Pancreas (tissue), 10 donors: Measurements from ENCODE around the gene CYB5R2. TPM values are rescaled to one million over a fixed set of nuclear protein-coding genes. Genes with fewer than 3 reads are reported as not detected.
"Not testable (repeated sequence)": the region's sequence is repeated elsewhere in the genome, so short reads cannot be mapped to it uniquely, and the experiment has no call there.

Experiments used
- ATAC-seq, 4 donors: fragments of 200-7000 bp; cut with Tn5 transposase; one replicate each; pipeline versions ENCODE4 v1.8.0 to v1.9.1; 2020; ENCODE audit warnings: mild to moderate bottlenecking in 4 of 4, moderate library complexity in 4 of 4
- DNase-seq, 6 donors: peaks; one replicate each; pipeline ENCODE4 v3.0.0-alpha.2; 2020
- FAIRE-seq: peaks from 2 replicates; lab custom pipeline; 2012; peaks lifted over from hg19 to GRCh38; lab: Jason Lieb, UNC
- H3K27ac ChIP-seq, 4 donors: fragments of 200-600 bp; sonication (generic); 1 replicate in 3 of 4; 2 replicates in 1 of 4; pipeline versions ENCODE4 v1.5.0 to v1.8.0; 2020
- H3K27me3 ChIP-seq, 4 donors: fragments of 200-600 bp; one replicate each; pipeline ENCODE4 v1.8.0; 2021
- H3K36me3 ChIP-seq, 3 donors: fragments of 200-600 bp; sonication (generic) in 1 of 3; one replicate each; pipeline versions ENCODE4 v1.5.0 to v1.8.0; 2020 to 2021
- H3K4me1 ChIP-seq, 3 donors: fragments of 200-600 bp; one replicate each; pipeline ENCODE4 v1.8.0; 2021
- H3K4me3 ChIP-seq, 4 donors: fragments of 200-600 bp; sonication (generic) in 2 of 4; one replicate each; pipeline versions ENCODE4 v1.5.0 to v1.8.0; 2020 to 2021
- H3K9me3 ChIP-seq, 4 donors: fragments of 200-600 bp; one replicate each; pipeline ENCODE4 v1.8.0; 2021
- CTCF ChIP-seq, 4 donors: fragments of 200-600 bp; sonication (generic) in 3 of 4; IDR thresholded peaks; one replicate each; pipeline versions ENCODE4 v1.5.0 to v1.8.0; 2021; ENCODE audit warnings: antibody characterized with exemption in 4 of 4
- WGBS, 2 donors: extraction: QIAGEN DNeasy Blood & Tissue Kit; methylation state at CpG; one replicate each; pipeline ENCODE4 v1.1.7; 2013; 5-methylcytosine and 5-hydroxymethylcytosine counted together
- intact Hi-C, 3 donors: fragments of 100-400 bp; cut with DNase I; formaldehyde crosslinking; loops; one replicate each; pipeline versions ENCODE4 v1.11.1 to v1.14.2; 2022
- polyA plus RNA-seq, 2 donors: library from polyadenylated mRNA; stranded (reverse); fragments of 200-250 nt; gene quantifications; one replicate each; pipeline ENCODE4 v1.2.3, GENCODE V29; 2013
- total RNA-seq, 6 donors: library from RNA; stranded (reverse); fragmentation: NEBNext Ultra II Directional in 4 of 6; extraction: Animal tissue kit (Norgen Biotek cat#: 25700) in 4 of 6; gene quantifications; one replicate each; pipeline versions ENCODE4 v1.2.1 to v1.2.4, GENCODE V29; 2021 to 2023
- donor health status: healthy with polysubstance abuse.
- donor health status: DM: no; HTN: no; CAD: no; lungs with moderate emphysema.
- donor health status: DM: no; HTN: no; CAD: no.
- donor health status: control.
- donor health status: control.
- donor health status: Bipolar disorder and iron deficiency.
- donor health status: DM: yes; HTN: yes; CAD: no.
- donor health status: DM: no; HTN: no; CAD: no.
- donor health status: DM: no; HTN: no; CAD: no.
- donor health status: DM: yes; HTN: yes; CAD: no.

Gene CYB5R2
- total and polyA plus RNA-seq, 8 donors, result 1.4 to 3.5 (median 1.9) TPM

GRCh38 chr11:7666292-7666866 lies 6.9 kb downstream of the CYB5R2 start:
- no peak overlapping the region for H3K27ac ChIP-seq
- WGBS, 2 donors, result 67 to 70% methylated on average over 7 of the region's 7 CpGs
- peaks cover 0 to 4% (median 3%) of the 10 kb centered on the region in 3 donors for H3K4me1 ChIP-seq
- no peaks in the 10 kb centered on the region for H3K36me3 ChIP-seq
- no peak for TF ChIP-seq CTCF (IDR thresholded peaks at IDR 0.05)
- no peaks in the 10 kb centered on the region for H3K27me3 ChIP-seq
- FAIRE-seq (no peak), ATAC-seq (peak; percentile 57 to 75 (median 62)), DNase-seq (peak in 4 of 6 donors; percentile 45 to 76 (median 58))
- no peaks in the 10 kb centered on the region for H3K9me3 ChIP-seq
- no peak overlapping the region for H3K4me3 ChIP-seq
- intact Hi-C loops, result loop anchor here in 1 of 3 donors (5.0 kb wide), 1 partner anchor 99 kb away; no protein-coding TSS in a partner anchor

GRCh38 chr11:7665473-7666291 lies 7.6 kb downstream of the CYB5R2 start:
- no peak overlapping the region for H3K4me3 ChIP-seq
- TF ChIP-seq CTCF (IDR thresholded peaks at IDR 0.05), result peak; percentile 81 to 94 (median 86)
- intact Hi-C loops, result loop anchor here in 1 of 3 donors (5.0 kb wide), 1 partner anchor 98 kb away; no protein-coding TSS in a partner anchor
- DNase-seq (peak; percentile 74 to 98 (median 90)), ATAC-seq (peak; percentile 97 to 100 (median 100)), FAIRE-seq (no peak)
- 35 to 36% methylated on average over 20 of the region's 20 CpGs for WGBS, 2 donors
- H3K27ac ChIP-seq, result no peak overlapping the region
- no peaks in the 10 kb centered on the region for H3K36me3 ChIP-seq
- no peaks in the 10 kb centered on the region for H3K4me1 ChIP-seq
- no peaks in the 10 kb centered on the region for H3K9me3 ChIP-seq
- H3K27me3 ChIP-seq, result no peaks in the 10 kb centered on the region

- Histone ChIP-seq H3K27ac (no peak overlapping the region), H3K36me3 (no peaks in the 10 kb centered on the region), H3K9me3 (no peaks in the 10 kb centered on the region), H3K4me3 (no peak overlapping the region), H3K4me1 (no peaks in the 10 kb centered on the region), H3K27me3 (no peaks in the 10 kb centered on the region)
- ATAC-seq, result no peak
- 77 to 82% methylated on average over 6 of the region's 6 CpGs for WGBS, 2 donors
- no peak for TF ChIP-seq CTCF (IDR thresholded peaks at IDR 0.05)
- DNase-seq, result peak in 1 of 6 donors; percentile 26
- FAIRE-seq, result no peak
- intact Hi-C loops, result loop anchor here in 1 of 3 donors (5.0 kb wide), 1 partner anchor 98 kb away; no protein-coding TSS in a partner anchor
These were observed 8.4 kb downstream of the CYB5R2 start for GRCh38 chr11:7664867-7665266.

GRCh38 chr11:7663531-7663930 lies 9.8 kb downstream of the CYB5R2 start:
- H3K9me3 ChIP-seq, intact Hi-C loops, H3K4me3 ChIP-seq, H3K27me3 ChIP-seq, FAIRE-seq, H3K4me1 ChIP-seq, ATAC-seq, H3K27ac ChIP-seq, H3K36me3 ChIP-seq, DNase-seq: not testable (repeated sequence)
- WGBS, 2 donors, result 86 to 87% methylated on average over 8 to 16 of the region's 16 CpGs

GRCh38 chr11:7657306-7658025 lies 15.8 kb downstream of the CYB5R2 start:
- ATAC-seq, result peak; percentile 85 to 98 (median 97)
- no peak overlapping the region for H3K27ac ChIP-seq
- peak in 3 of 4 donors; percentile 16 to 28 (median 23) for TF ChIP-seq CTCF (IDR thresholded peaks at IDR 0.05)
- WGBS, 2 donors, result 48 to 54% methylated on average over 15 of the region's 15 CpGs
- no peaks in the 10 kb centered on the region for H3K27me3 ChIP-seq
- H3K4me1 ChIP-seq, result no peaks in the 10 kb centered on the region
- DNase-seq, result peak in 4 of 6 donors; percentile 50 to 73 (median 52)
- peaks cover 7 to 20% (median 10%) of the 10 kb centered on the region in 3 donors for H3K36me3 ChIP-seq
- no peaks in the 10 kb centered on the region for H3K9me3 ChIP-seq
- H3K4me3 ChIP-seq, result no peak overlapping the region
- FAIRE-seq, result no peak
- intact Hi-C loops, result loop anchor here in 2 of 3 donors (2.0 to 5.0 kb wide), 2 partner anchors 85 to 87 kb away; no protein-coding TSS in a partner anchor
